Medulla oblongata (tissue), 1 donor: ENCODE results near the gene TUBA4A.

Experiments used
- DNase-seq: peaks from one replicate; pipeline ENCODE4 v3.0.0-alpha.2; 2015; ENCODE audit errors: extremely low spot score

Gene TUBA4A

GRCh38 chr2:219234331-219234730 is 19.4 kb downstream of the TUBA4A start:
- DNase-seq, result no peak

GRCh38 chr2:219230059-219230540 is 23.6 kb downstream of the TUBA4A start:
- DNase-seq, result no peak

GRCh38 chr2:219229305-219230058 is 24.2 kb downstream of the TUBA4A start, which contains the start of the genes ANKZF1 and ATG9A:
Gene ANKZF1, plus strand, starts transcription at chr2:219229806. Its CDS starts 452 bp downstream, at chr2:219230258.
Gene ATG9A, minus strand, starts transcription at chr2:219229636. Its CDS starts 1,612 bp downstream, at chr2:219228024.
- peak; percentile 100 for DNase-seq

- no peak for DNase-seq
These were observed 24.8 kb downstream of the TUBA4A start for GRCh38 chr2:219228911-219229304.

- DNase-seq, result peak; percentile 21
These were observed 25.4 kb downstream of the TUBA4A start for GRCh38 chr2:219228041-219228910.

GRCh38 chr2:219225350-219225749 is 28.4 kb downstream of the TUBA4A start:
- no peak for DNase-seq

GRCh38 chr2:219223831-219224610 is 29.7 kb downstream of the TUBA4A start:
- DNase-seq, result no peak

- DNase-seq, result no peak
These were observed 31.7 kb downstream of the TUBA4A start for GRCh38 chr2:219221957-219222518.

- no peak for DNase-seq
These were observed 32.9 kb downstream of the TUBA4A start for GRCh38 chr2:219220652-219221402.

GRCh38 chr2:219219784-219220532 is 33.8 kb downstream of the TUBA4A start:
- DNase-seq, result no peak

- DNase-seq, result peak; percentile 97
These were observed 34.7 kb downstream of the TUBA4A start, which contains the start of gene ABCB6 for GRCh38 chr2:219218732-219219701. Gene ABCB6, minus strand, starts transcription at chr2:219218958. Its CDS starts 285 bp downstream, at chr2:219218673.

- peak; percentile 44 for DNase-seq
These were observed 35.4 kb downstream of the TUBA4A start for GRCh38 chr2:219218217-219218731.

GRCh38 chr2:219216535-219216915 is 37.2 kb downstream of the TUBA4A start:
- DNase-seq, result no peak

- DNase-seq, result no peak
These were observed 37.7 kb downstream of the TUBA4A start for GRCh38 chr2:219215871-219216534.

GRCh38 chr2:219214786-219215185 is 38.9 kb downstream of the TUBA4A start:
- DNase-seq, result no peak

- DNase-seq, result no peak
These were observed 39.6 kb downstream of the TUBA4A start for GRCh38 chr2:219214141-219214540.

- DNase-seq, result no peak
These were observed 40.1 kb downstream of the TUBA4A start for GRCh38 chr2:219213486-219214071.
